ENCODE measurements around the gene ZNF267. TPM values are rescaled to one million over a fixed set of nuclear protein-coding genes. Genes with fewer than 3 reads are reported as not detected.
"Not testable (repeated sequence)": the region's sequence is repeated elsewhere in the genome, so short reads cannot be mapped to it uniquely, and the experiment has no call there.

ZNF267 gene
- total RNA-seq, 1 donor from 2014 or later, result 17.5 TPM

GRCh38 chr16:31877876-31878642, 4.5 kb downstream of the ZNF267 start:
- DNase-seq (ENCODE audit: low read depth in 2 of 2), result no peak

GRCh38 chr16:31879937-31880321, 6.3 kb downstream of the ZNF267 start:
- DNase-seq (ENCODE audit: low read depth in 2 of 2), result no peak

GRCh38 chr16:31880322-31880979, 6.8 kb downstream of the ZNF267 start:
- peak in 1 of 2 donors; percentile 74 for DNase-seq (ENCODE audit: low read depth in 2 of 2)

- DNase-seq (ENCODE audit: low read depth in 2 of 2), result no peak
Measured at GRCh38 chr16:31886227-31886626, 12.6 kb downstream of the ZNF267 start.

GRCh38 chr16:31888735-31889134, 15.1 kb downstream of the ZNF267 start:
- DNase-seq (ENCODE audit: low read depth in 2 of 2), result no peak

- not testable (repeated sequence) for DNase-seq (ENCODE audit: low read depth in 2 of 2)
Measured at GRCh38 chr16:31892111-31892510, 18.5 kb downstream of the ZNF267 start.

- no peak for DNase-seq (ENCODE audit: low read depth in 2 of 2)
Measured at GRCh38 chr16:31893824-31894223, 20.2 kb downstream of the ZNF267 start.

GRCh38 chr16:31897283-31897682, 23.7 kb downstream of the ZNF267 start:
- no peak for DNase-seq (ENCODE audit: low read depth in 2 of 2)

- DNase-seq (ENCODE audit: low read depth in 2 of 2), result no peak
Measured at GRCh38 chr16:31899505-31899904, 25.9 kb downstream of the ZNF267 start.

- DNase-seq (ENCODE audit: low read depth in 2 of 2), result not testable (repeated sequence)
Measured at GRCh38 chr16:31904571-31904970, 31.0 kb downstream of the ZNF267 start.

- DNase-seq (ENCODE audit: low read depth in 2 of 2), result no peak
Measured at GRCh38 chr16:31913668-31914067, 40.1 kb downstream of the ZNF267 start.

GRCh38 chr16:31916056-31916488, 42.5 kb downstream of the ZNF267 start:
- no peak for DNase-seq (ENCODE audit: low read depth in 2 of 2)

GRCh38 chr16:31920373-31920772, 46.8 kb downstream of the ZNF267 start:
- no peak for DNase-seq (ENCODE audit: low read depth in 2 of 2)

- not testable (repeated sequence) for DNase-seq (ENCODE audit: low read depth in 2 of 2)
Measured at GRCh38 chr16:31951806-31952205, 78.2 kb downstream of the ZNF267 start.

GRCh38 chr16:31952206-31952605, 78.6 kb downstream of the ZNF267 start:
- DNase-seq (ENCODE audit: low read depth in 2 of 2), result not testable (repeated sequence)

GRCh38 chr16:31956221-31956620, 82.6 kb downstream of the ZNF267 start:
- not testable (repeated sequence) for DNase-seq (ENCODE audit: low read depth in 2 of 2)

GRCh38 chr16:31960186-31960910, 86.7 kb downstream of the ZNF267 start:
- DNase-seq (ENCODE audit: low read depth in 2 of 2), result not testable (repeated sequence)
